HEK293 (cell line): ENCODE data around the gene STAB2.

Experiments used
- FEZF1 ChIP-seq: fragments of 450-650 bp; formaldehyde crosslinking; IDR thresholded peaks from 2 replicates; pipeline ENCODE4 v1.5.1; 2016; ENCODE audit warnings: missing biosample characterization, missing genetic modification characterization
- ZNF121 ChIP-seq: fragments of 450-650 bp; formaldehyde crosslinking; IDR thresholded peaks from 2 replicates; pipeline ENCODE4 v1.5.1; 2016; ENCODE audit warnings: missing biosample characterization, missing genetic modification characterization
- ZNF146 ChIP-seq: fragments of 450-650 bp; formaldehyde crosslinking; IDR thresholded peaks from 2 replicates; pipeline ENCODE4 v1.5.1; 2016; ENCODE audit warnings: missing biosample characterization, missing genetic modification characterization
- ZNF398 ChIP-seq: fragments of 450-650 bp; formaldehyde crosslinking; IDR thresholded peaks from 2 replicates; pipeline ENCODE4 v1.5.1; 2017; ENCODE audit warnings: missing biosample characterization, missing genetic modification characterization
- ZNF473 ChIP-seq: fragments of 450-650 bp; formaldehyde crosslinking; IDR thresholded peaks from 2 replicates; pipeline ENCODE4 v1.5.1; 2017; ENCODE audit warnings: missing biosample characterization, missing genetic modification characterization
- ZNF510 ChIP-seq: fragments of 450-650 bp; formaldehyde crosslinking; IDR thresholded peaks from 2 replicates; pipeline ENCODE4 v1.5.1; 2018; ENCODE audit warnings: mild to moderate bottlenecking, missing genetic modification characterization, missing biosample characterization; ENCODE audit not compliant: insufficient replicate concordance
- TF ChIP-seq, protein P1 (sequence below): fragments of 450-650 bp; formaldehyde crosslinking; IDR thresholded peaks from 2 replicates; pipeline ENCODE4 v1.5.1; 2016; ENCODE audit warnings: missing biosample characterization, missing genetic modification characterization
- TF ChIP-seq, protein P2 (sequence below): fragments of 450-650 bp; formaldehyde crosslinking; IDR thresholded peaks from 2 replicates; pipeline ENCODE4 v1.5.1; 2016; ENCODE audit warnings: missing biosample characterization, missing genetic modification characterization
- TF ChIP-seq, protein P3 (sequence below): fragments of 450-650 bp; formaldehyde crosslinking; IDR thresholded peaks from 2 replicates; pipeline ENCODE4 v1.5.1; 2017; ENCODE audit warnings: missing biosample characterization, mild to moderate bottlenecking, missing genetic modification characterization, moderate library complexity

DNA sequence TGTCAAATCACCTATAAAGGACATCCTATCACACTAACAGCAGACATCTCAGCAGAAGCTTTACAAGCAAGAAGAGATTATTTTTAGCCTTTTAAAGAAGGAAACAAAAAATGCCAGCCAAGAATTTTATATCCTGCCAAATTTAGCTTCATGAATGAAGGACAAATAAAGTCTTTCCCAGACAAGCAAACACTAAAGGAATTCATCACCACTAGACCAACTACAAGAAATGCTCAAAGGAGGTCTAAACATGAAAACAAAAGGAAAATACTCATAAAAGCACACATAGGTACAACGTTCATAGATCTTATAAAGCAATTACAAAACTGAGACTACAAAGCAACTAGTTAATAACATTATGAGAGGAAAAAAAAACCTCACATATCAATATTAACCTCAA, 20.7 kb upstream of the STAB2 start:
- TF ChIP-seq, protein P1, sequence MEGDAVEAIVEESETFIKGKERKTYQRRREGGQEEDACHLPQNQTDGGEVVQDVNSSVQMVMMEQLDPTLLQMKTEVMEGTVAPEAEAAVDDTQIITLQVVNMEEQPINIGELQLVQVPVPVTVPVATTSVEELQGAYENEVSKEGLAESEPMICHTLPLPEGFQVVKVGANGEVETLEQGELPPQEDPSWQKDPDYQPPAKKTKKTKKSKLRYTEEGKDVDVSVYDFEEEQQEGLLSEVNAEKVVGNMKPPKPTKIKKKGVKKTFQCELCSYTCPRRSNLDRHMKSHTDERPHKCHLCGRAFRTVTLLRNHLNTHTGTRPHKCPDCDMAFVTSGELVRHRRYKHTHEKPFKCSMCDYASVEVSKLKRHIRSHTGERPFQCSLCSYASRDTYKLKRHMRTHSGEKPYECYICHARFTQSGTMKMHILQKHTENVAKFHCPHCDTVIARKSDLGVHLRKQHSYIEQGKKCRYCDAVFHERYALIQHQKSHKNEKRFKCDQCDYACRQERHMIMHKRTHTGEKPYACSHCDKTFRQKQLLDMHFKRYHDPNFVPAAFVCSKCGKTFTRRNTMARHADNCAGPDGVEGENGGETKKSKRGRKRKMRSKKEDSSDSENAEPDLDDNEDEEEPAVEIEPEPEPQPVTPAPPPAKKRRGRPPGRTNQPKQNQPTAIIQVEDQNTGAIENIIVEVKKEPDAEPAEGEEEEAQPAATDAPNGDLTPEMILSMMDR = no peak
- TF ChIP-seq, protein P2, sequence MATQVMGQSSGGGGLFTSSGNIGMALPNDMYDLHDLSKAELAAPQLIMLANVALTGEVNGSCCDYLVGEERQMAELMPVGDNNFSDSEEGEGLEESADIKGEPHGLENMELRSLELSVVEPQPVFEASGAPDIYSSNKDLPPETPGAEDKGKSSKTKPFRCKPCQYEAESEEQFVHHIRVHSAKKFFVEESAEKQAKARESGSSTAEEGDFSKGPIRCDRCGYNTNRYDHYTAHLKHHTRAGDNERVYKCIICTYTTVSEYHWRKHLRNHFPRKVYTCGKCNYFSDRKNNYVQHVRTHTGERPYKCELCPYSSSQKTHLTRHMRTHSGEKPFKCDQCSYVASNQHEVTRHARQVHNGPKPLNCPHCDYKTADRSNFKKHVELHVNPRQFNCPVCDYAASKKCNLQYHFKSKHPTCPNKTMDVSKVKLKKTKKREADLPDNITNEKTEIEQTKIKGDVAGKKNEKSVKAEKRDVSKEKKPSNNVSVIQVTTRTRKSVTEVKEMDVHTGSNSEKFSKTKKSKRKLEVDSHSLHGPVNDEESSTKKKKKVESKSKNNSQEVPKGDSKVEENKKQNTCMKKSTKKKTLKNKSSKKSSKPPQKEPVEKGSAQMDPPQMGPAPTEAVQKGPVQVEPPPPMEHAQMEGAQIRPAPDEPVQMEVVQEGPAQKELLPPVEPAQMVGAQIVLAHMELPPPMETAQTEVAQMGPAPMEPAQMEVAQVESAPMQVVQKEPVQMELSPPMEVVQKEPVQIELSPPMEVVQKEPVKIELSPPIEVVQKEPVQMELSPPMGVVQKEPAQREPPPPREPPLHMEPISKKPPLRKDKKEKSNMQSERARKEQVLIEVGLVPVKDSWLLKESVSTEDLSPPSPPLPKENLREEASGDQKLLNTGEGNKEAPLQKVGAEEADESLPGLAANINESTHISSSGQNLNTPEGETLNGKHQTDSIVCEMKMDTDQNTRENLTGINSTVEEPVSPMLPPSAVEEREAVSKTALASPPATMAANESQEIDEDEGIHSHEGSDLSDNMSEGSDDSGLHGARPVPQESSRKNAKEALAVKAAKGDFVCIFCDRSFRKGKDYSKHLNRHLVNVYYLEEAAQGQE = no peak
- TF ChIP-seq ZNF398 (tag by site-specific recombination) (no peak), ZNF121 (no peak), ZNF146 (tag by site-specific recombination) (no peak), ZNF473 (tag by site-specific recombination) (no peak), FEZF1 (tag by site-specific recombination) (no peak), ZNF510 (tag by site-specific recombination) (no peak)
- TF ChIP-seq, protein P3, sequence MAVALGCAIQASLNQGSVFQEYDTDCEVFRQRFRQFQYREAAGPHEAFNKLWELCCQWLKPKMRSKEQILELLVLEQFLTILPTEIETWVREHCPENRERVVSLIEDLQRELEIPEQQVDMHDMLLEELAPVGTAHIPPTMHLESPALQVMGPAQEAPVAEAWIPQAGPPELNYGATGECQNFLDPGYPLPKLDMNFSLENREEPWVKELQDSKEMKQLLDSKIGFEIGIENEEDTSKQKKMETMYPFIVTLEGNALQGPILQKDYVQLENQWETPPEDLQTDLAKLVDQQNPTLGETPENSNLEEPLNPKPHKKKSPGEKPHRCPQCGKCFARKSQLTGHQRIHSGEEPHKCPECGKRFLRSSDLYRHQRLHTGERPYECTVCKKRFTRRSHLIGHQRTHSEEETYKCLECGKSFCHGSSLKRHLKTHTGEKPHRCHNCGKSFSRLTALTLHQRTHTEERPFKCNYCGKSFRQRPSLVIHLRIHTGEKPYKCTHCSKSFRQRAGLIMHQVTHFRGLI (tag by site-specific recombination) = no peak
